Activated effector memory CD4-positive, alpha-beta T cell treated with anti-CD3 and anti-CD28 coated beads, Interleukin-2, amount 50 U/mL, for 16 hours (primary cell): ENCODE measurements around the gene ELAPOR1.
A peak's percentile ranks its signal among the peaks of the same experiment; 100 is the strongest.

Source experiments
- DNase-seq: peaks from one replicate; pipeline ENCODE4 v3.0.0-alpha.2; 2020

Gene ELAPOR1

GRCh38 chr1:109113590-109114341 lies at the start of gene ELAPOR1:
Gene ELAPOR1, plus strand, starts transcription at chr1:109114115. Its CDS starts 69 bp downstream, at chr1:109114184.
- DNase-seq: peak; percentile 95

- DNase-seq: no peak
Measured at GRCh38 chr1:109065137-109065536, 48.8 kb upstream of the ELAPOR1 start.

GRCh38 chr1:109067883-109068282 lies 46.0 kb upstream of the ELAPOR1 start:
- DNase-seq: no peak

DNA sequence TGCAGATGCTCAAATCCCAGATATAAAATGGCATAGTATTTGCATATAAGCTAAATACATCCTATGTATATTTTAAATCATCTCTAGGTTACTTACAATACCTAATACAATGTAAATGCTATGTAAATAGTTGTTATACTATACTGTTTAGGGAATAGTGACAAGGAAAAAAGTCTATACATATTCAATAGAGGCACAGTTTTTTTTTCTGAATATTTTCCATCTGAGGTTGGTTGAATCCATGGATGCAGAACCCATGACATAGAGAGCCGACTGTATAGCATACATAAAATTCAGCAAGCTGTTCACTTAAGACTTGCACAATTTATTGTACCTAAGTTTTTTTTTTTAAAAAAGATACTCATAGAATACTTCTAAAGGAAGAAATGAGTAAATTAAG lies 44.6 kb upstream of the ELAPOR1 start:
- DNase-seq: no peak

GRCh38 chr1:109075531-109076490 lies 38.1 kb upstream of the ELAPOR1 start, which contains the start of gene TAF13:
Gene TAF13, minus strand, starts transcription at chr1:109076003. Its CDS starts 56 bp downstream, at chr1:109075947.
- peak; percentile 96 for DNase-seq

- no peak for DNase-seq
Measured at GRCh38 chr1:109078317-109078716, 35.6 kb upstream of the ELAPOR1 start.

GRCh38 chr1:109079240-109079622 lies 34.7 kb upstream of the ELAPOR1 start:
- no peak for DNase-seq

DNA sequence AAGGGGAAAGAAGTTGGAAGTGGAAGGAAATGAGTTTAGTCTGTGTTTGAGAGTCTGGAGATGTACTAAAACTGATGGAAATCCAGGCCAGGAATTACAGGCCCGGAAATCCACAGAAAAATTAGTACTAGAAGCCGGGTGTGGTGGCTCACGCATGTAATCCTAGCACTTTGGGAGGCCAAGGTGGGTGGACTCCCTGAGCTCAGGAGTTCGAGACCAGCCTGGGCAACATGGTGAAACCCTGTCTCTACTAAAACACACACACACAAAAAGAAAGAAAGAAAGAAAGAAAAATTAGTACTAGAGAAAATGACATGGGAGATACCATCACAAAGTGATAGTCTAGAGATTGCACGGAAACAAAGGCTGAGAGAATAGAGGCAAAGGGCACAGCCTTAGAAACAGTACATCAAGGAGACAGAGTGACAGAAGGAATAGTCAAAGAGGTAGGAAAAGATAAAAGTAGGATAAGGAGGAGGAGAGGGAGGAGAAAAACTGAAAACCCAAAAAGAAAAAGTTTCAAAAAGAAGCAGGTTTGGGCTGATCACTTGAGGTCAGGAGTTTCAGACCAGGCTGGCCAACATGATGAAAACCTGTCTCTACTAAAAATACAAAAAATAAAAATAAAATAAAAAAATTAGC lies 33.4 kb upstream of the ELAPOR1 start:
- no peak for DNase-seq

DNA sequence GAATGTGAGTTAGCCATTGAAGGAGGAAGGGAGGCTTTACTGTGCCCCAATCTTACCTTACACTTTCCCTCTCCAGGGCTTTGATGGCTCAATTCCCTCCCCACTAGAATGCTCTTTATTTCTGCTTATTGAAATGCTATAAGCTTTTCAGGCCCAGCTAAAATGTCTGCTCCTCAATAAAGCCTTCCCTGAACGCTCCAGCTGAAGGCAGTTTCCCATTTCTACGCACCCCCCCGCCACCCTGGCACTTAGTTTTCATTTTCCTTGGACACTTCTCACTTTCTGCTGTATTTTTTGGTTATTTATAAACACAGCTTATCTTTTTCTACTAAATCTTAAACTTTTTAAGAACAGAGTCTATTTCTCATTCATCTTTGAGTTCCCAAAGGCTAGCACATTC lies 30.4 kb upstream of the ELAPOR1 start:
- DNase-seq: no peak

DNA sequence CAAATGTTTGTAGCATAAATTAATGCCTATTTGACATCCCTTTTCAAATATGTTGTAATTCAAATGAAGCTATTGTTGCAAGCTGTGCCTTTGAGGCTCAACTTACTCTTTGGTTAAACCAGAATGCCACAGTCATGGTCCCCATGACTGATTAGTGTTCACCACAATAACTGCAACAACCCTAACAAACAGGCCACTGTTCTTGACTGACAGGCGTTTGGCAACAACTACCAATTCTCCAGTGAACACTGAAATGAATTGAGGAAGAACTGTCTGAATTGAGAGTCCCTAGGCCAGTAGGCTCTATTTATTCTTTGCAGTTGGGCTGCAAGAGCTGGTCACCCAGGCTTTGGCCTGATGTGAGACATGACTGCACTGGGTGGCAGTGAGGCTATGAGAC lies 30.0 kb upstream of the ELAPOR1 start:
- DNase-seq: no peak

DNA sequence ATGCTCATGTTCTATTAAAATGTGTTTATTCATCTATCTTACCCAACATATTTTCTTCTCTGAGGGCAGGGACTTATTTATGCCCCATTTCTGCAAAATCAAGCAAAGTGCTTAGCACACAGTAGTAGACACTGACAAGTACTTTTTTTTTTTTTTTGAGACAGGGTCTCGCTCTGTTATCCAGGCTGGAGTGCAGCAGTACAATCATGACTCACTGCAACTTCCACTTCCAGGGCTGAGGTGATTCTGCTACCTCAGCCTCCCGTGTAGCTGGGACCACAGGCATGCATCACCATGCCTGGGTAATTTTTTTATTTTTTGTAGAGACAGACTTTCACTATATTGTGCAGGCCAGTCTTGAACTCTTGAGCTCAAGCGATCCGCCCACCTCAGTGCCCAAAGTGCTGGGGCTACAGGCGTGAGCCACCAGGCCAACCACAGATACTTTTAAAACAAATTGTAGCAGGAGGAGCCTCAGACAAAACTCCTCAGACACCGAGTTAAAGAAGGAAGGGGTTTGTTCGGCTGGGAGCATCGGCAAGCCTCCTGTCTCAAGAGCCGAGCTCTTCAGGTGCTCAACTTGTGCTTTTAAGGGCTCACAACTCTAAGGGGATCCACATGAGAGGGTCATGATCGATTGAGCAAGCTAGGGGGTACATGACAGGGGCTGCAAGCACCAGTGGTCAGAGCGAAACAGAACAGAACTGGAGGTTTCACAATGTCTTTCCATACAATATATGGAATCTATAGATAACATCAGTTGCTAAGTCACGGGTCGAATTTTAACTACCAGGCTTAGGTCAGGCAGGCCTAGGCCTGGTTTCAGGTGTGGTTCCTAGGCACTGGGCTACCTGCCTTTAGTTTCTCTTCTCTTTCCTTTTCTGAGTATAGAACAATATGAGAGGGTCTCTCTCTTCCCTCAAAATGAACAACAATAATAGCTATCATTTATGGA lies 29.1 kb upstream of the ELAPOR1 start:
- no peak for DNase-seq

- DNase-seq: peak; percentile 71
Measured at GRCh38 chr1:109089242-109090015, 24.5 kb upstream of the ELAPOR1 start.

- peak; percentile 96 for DNase-seq
Measured at GRCh38 chr1:109090196-109091077, 23.5 kb upstream of the ELAPOR1 start, which contains the start of gene TMEM167B. Gene TMEM167B, plus strand, starts transcription at chr1:109090764. Its CDS starts 109 bp downstream, at chr1:109090873.

GRCh38 chr1:109091078-109091838 lies 22.7 kb upstream of the ELAPOR1 start:
- no peak for DNase-seq

- DNase-seq: no peak
Measured at GRCh38 chr1:109091839-109092193, 22.1 kb upstream of the ELAPOR1 start.

DNA sequence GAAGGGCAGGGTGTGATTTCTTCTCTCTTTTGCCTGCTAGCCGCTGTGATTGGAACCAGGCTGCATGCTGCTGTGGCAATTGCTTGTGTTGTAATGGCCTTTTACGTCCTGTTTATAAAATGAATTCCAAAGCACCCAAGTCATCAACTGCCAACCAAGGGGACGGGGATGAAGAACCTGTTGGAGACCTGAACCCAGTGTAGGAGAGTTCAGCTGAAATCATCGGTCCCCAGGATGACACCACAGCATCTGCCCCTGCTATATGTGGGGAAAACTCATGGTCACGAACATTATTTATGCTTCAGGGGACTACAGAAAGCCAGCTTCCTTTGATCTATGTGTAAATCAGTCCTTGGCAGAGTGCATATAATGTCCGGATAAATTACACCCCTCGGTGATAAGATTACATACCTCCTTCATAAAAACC lies 19.5 kb upstream of the ELAPOR1 start:
- no peak for DNase-seq

DNA sequence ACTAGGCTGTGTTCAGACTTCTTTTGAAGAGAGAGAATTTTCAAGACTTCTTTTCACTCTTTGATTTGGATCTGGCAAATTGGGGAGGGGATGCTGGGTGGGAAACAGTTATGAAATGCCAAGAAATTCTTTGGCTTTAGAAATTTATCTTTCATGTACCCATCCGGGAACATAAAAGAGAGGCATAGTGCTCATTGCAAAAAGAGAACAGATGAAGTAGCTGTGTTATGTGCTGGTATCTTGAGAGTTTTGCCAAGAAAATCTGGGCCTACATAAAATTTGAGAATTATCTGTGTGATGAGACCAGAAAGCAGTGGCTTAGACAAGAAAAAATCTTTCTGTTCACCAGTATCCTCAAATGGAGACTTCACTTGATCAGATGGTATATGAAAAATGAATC lies 19.0 kb upstream of the ELAPOR1 start:
- no peak for DNase-seq

DNA sequence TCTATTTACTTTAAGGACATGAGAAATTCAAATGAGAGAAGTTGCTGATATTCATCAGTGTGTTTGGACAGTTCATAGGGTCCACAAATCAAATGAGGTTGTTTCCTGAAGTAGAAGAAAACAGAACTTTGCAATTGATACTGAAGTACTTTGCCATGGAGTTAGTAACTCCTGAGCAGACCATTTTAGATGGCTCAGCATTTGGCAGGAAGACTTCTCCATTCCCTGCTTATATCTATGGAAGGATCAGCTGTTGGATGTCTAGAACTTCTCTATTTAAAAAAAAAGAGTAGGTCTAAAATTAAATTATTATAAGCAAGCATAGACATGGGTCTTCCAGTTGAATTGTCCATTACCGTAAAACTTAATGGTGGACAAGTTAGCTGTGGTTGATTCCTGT lies 18.3 kb upstream of the ELAPOR1 start:
- DNase-seq: no peak

DNA sequence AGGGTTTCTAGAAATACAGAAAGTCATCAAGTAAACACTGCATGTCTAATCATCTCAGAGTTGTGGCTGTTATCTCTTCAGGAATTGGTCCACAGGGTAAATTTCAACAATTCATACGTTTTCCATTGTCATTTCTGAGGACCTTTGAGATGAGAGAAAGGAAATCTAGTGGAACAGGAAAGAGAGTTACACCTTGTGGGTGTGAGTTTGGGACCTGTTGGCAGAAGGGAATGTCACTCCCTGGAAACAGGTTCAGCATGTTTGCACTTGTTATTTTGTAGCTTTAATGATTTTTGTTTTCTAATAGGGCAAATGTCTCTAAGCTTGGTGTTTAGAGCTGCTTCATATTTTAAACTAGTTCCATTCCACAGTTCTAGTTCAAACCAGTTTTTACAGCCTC lies 17.8 kb upstream of the ELAPOR1 start:
- no peak for DNase-seq
